Stimulated activated CD4-positive, alpha-beta T cell treated with anti-CD3 and anti-CD28 coated beads, Interleukin-1b, Interleukin-23, amount 100 ng/mL, for 1 hour (primary cell): ENCODE results near the gene WWC2.

Experiments
- DNase-seq, 2 donors: peaks; one replicate each; pipeline ENCODE4 v3.0.0-alpha.2; 2020; ENCODE audit warnings: low read depth in 2 of 2

The WWC2 gene

DNA sequence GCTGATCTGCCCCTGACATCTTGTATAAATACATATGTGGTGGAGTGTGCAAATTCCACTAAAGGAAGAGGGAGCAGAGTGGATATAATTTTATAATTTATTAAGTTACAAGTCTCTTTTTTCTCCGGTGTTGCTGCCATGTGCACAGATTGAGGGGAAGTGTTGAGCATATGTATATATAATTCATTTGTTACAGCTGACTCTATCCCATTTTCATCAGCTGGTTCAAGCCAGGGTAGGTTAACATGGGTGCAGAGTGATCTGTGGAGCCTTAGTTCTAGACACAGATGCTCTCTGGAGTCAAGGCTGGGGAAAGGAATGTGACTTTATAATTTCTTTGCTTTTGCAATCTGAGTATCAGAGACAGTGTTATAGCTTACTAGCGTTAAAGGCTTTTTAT lies 103.5 kb downstream of the WWC2 start:
- DNase-seq = no peak

DNA sequence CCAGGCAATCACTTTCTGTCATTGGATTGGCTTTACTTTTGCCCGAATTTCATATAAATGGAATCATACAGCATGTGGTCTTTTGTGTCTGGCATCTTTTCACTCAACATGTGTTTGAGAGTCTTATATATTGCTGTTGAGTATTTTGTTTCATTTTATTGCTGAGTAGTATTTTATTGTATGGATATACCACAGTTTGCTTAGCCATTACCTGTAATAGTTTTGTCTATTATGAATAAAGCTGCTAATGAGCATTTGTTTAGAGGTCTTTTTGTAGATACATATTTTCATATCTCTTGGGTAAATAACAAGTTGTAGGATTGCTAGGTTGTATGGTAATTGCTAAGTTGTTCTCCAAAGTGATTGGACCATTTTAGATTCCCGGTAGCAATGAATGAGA lies 105.7 kb downstream of the WWC2 start:
- no peak for DNase-seq

- DNase-seq = no peak
These were observed 106.1 kb downstream of the WWC2 start for GRCh38 chr4:183205193-183205592.

DNA sequence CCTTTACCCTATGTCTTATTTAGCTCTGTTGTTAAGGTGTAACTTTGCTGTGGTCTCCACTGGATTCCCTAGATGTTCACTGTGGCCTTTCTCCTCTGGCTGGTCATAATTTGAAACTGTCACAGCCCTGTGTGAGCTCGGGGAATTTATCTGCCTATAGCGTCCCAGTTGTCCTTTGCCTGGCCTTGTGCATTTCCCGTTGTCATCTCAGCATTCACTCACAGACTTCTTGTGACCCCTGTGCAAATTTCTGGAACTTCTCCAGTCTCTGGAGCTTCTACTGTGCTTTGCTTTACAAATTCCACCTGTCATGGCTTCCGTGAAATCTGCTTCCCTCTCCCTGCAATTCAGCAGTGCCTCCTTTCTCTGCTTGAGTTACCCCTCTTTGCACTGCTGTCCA lies 106.7 kb downstream of the WWC2 start:
- no peak for DNase-seq

- no peak for DNase-seq
These were observed 112.5 kb downstream of the WWC2 start for GRCh38 chr4:183211533-183211932.

DNA sequence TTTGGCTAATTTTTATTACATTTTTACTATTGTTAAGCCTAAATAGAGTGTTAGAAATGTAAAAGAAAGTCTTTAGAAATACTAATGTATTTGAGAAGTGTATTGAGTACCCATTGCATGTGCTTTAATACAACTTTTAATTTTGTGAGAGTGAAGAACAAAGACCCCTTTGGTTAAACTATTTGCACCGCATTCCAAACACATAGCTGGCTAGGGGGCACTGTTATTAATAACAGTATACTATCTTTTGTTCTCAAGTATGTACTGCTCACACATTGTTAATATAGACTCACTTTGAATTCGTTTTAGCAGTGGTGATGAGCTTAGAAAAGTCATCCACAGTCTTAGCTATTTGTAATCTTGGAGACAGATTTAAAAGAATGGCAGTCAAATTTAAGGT lies 114.9 kb downstream of the WWC2 start:
- DNase-seq = no peak

- no peak for DNase-seq
These were observed 115.9 kb downstream of the WWC2 start for GRCh38 chr4:183214912-183215488.

GRCh38 chr4:183220236-183220635 lies 121.2 kb downstream of the WWC2 start:
- DNase-seq = no peak

- no peak for DNase-seq
These were observed 124.0 kb downstream of the WWC2 start for GRCh38 chr4:183223053-183223452.

DNA sequence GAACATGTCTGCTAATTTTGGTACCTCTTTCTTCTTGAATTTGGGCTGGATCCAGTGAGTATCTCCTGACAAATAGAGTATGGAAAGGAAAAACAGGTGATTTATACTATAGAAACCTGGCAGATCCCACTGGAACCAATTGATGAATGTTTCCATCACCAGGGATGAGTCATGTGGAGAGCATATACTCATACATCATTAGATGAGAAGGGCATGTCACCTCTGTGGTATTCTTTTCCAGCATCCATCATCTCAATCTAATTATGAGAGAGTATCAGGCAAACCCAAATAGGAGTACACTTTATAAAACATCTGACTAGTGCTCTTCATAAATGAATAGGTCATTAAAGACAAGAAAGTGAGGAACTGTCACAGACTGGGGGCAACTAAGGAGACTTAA lies 130.3 kb downstream of the WWC2 start:
- DNase-seq = no peak

DNA sequence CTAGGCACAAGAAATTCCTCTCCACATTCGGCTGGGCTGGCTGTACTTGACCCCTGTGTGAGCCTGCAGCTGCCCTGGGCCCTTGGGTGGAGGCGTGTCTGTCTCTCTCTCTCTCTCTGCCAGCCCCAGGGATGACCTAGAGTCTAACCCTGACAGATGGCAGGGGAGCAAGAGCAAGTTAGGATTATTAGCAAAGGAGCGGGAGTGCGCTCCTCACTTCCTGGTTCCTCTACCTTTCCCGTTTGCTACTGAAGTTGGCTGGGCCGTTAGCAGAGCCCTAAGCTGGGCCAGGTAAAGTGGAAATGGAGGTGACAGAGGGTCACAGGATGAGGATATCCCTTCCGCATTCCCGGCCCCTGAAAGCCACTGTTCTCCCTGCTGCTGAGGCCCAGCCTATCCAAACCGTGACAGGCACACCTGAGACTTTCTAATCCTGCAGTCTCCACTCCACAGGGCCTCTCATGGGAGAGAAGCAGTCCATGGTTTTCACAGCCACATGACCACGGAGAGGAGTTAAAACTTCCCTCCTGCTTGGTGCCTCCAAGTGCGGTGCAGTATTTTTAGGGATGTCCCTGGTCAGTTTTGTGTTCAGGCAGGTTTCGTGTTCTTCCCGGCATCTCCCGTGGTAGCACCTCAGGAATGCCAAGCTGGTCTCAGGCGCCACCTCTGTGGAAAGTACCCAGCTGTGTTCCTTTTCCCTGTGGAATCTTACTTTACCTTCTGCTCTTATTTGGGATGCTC lies 141.7 kb downstream of the WWC2 start:
- DNase-seq = no peak

DNA sequence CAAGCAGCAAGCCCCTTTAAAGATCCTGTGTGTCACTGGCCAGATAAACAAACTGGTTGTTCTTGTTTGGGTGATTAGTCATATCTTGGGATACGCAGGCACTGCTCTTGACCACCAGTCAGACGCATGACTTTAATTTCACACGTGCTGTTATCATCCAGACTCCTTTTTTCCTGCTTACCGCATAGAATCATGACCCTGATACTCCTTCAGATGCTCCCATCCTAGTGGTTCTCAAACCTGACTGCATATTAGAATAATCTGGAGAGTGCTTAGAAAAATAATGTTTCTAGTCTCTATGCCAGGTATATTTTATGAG lies 142.2 kb downstream of the WWC2 start:
- no peak for DNase-seq

DNA sequence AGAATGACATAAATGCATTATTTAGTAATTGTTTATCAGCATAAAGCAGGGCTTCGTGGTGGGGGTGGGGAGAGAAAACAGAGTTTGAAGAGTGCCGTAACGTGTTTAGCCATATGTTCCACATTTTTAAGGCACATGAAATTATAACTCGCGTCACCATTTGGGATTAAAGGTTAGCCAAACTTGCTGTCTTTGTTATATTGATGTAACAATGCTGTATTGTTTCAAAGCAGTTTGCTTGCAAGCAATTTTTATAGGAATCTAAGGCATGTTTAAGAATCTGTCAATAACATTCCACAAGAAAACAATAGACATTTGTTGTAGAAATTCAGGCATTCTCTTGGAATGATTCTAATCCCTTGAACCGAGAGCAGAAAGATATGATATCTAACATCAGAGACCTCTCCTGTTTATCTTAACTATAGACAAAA lies 142.7 kb downstream of the WWC2 start:
- DNase-seq = no peak

DNA sequence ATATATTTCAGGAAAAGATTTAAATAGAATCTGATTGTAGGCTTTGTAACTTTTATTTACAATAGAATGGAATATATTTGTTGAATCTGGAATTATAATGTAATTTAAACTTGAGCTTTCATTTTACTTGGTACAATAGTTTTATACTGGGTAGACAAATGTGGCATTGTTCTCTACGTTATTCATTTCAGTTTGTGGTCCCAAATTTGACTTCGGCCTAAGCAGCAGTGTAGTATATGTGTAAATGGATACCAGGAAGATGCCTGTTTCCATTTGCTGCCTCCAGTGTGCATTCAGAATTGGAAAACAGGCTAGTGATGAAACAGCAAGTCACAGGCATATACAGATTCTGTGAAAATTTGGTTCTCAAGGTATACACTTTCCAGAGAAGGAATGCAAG lies 143.2 kb downstream of the WWC2 start:
- DNase-seq = no peak

GRCh38 chr4:183244019-183244418 lies 145.0 kb downstream of the WWC2 start:
- no peak for DNase-seq

GRCh38 chr4:183244506-183244905 lies 145.4 kb downstream of the WWC2 start:
- DNase-seq = no peak

DNA sequence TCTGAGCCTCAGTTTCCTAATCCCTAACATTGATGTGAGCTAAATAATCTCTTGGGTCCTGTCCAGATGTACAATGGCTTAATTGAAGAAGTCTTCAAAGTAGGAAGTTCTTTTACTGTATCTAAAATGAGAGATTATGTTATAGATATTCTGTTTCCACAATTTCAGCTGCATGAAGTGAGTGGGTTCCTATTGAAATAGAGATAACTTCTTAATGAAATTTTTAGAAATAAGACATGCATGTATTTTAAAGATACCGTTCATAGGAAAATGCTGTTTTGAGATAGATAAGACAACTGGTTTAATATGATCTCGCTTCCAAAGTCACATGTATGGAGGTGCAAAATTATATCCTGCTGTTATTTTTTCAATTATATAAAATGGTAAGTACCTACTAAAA lies 149.1 kb downstream of the WWC2 start:
- no peak for DNase-seq

GRCh38 chr4:183249854-183250253 lies 150.8 kb downstream of the WWC2 start:
- no peak for DNase-seq

GRCh38 chr4:183250831-183251230 lies 151.8 kb downstream of the WWC2 start:
- DNase-seq = no peak

GRCh38 chr4:183252959-183253358 lies 153.9 kb downstream of the WWC2 start:
- no peak for DNase-seq

DNA sequence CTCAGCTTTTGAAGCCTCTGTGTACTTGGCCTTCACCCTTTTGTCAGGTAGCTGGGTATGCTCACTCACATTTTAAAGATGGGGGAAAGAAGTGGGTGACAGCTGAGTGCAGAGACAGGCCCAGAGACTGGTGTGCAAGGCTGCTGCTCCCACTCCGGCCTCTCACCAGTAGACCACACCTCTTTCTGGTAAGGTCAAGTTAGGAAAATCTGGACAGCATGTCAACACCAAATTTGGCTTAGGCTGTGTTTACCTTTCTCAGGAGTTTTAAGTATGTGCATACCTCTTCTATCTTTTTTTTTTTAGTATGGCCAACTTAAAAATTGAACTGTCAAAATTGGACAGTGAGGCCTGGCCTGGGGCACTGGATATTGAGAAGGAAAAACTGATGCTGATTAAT lies 154.4 kb downstream of the WWC2 start:
- DNase-seq = no peak

DNA sequence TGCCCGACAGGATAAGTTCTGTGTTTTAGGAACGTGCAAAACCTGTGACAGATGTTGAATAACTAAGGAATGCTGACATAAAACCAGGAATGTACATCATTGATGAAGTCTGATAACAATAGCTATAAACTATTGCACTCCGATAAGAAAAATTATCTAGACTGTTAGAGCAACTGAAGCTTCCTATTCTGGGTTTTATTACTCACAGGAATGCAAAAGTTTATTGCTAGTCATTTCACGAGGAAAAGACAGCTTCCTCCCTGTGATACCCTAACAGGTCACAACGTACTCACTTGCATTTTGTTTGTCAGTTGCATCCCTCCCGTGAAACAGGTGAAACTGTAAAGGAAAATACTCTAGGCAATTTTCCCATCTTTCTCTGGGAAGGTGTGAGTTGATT lies 155.1 kb downstream of the WWC2 start:
- no peak for DNase-seq

DNA sequence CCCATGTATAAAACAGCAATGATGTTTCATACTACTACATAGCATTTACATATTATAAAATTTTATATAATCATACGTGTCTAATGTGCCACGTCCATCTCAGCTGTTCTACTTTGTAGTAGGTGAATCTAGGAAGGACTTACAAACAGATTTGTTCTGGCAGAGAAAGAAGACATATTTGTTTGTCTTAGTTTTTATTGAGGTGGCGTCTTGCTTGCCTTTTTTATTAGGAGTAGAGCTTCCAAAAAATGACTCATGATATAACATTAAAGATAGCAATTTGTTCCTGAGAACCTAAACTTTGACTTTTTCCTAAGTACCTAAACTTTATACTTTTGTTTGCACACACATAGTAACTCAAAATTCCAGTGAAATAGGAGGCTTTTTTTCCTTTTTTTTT lies 156.4 kb downstream of the WWC2 start:
- no peak for DNase-seq

DNA sequence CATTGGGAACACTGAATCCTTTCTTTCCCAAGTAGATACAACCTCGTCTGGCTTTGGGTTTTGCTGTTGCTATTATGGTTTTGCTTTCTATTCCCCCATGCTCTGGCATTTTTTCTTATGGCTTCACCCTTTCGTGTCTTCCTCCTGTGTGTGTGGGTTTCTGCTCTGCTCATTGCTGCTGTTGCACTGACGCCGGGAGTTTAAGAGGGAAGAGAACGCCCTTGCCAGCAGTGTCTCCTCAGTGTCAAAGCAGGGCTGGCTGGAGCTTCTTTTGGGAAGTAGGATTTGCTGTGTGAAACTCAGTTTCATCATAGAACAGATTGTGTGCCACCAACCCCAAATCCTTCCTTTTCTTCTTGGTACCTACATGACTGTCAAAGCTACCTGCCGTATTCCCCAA lies 157.3 kb downstream of the WWC2 start:
- DNase-seq = no peak
